GM12864 (cell line): ENCODE measurements around the gene MORN4.
"Not testable (repeated sequence)": the region's sequence is repeated elsewhere in the genome, so short reads cannot be mapped to it uniquely, and the experiment has no call there.

Experiments used
- DNase-seq: peaks from one replicate; pipeline ENCODE4 v3.0.0-alpha.2; 2011; ENCODE audit warnings: low read depth
- H3K4me3 ChIP-seq: 2 replicates; pipeline ENCODE4 v1.5.1; 2011; ENCODE audit warnings: mild to moderate bottlenecking, low read depth, low read length, control low read depth
- CTCF ChIP-seq: IDR thresholded peaks from 2 replicates; pipeline ENCODE4 v1.5.1; 2011; ENCODE audit warnings: low read depth, mild to moderate bottlenecking, moderate library complexity, low read length, control low read depth, inconsistent platforms; ENCODE audit errors: missing control alignments

MORN4 gene

GRCh38 chr10:97580421-97581367 is 52.6 kb downstream of the MORN4 start:
- DNase-seq = no peak
- TF ChIP-seq CTCF = no peak
- no peak overlapping the region for H3K4me3 ChIP-seq

- no peak overlapping the region for H3K4me3 ChIP-seq
- TF ChIP-seq CTCF = no peak
- DNase-seq = no peak
These were observed 55.0 kb downstream of the MORN4 start for GRCh38 chr10:97578171-97578844.

GRCh38 chr10:97577701-97578100 is 55.6 kb downstream of the MORN4 start:
- no peak for TF ChIP-seq CTCF
- no peak overlapping the region for H3K4me3 ChIP-seq
- no peak for DNase-seq

GRCh38 chr10:97576487-97576886 is 56.8 kb downstream of the MORN4 start:
- DNase-seq, H3K4me3 ChIP-seq: not testable (repeated sequence)

- no peak for DNase-seq
- no peak overlapping the region for H3K4me3 ChIP-seq
- no peak for TF ChIP-seq CTCF
These were observed 58.1 kb downstream of the MORN4 start for GRCh38 chr10:97575127-97575668.

GRCh38 chr10:97574374-97575126 is 58.8 kb downstream of the MORN4 start:
- no peak overlapping the region for H3K4me3 ChIP-seq
- no peak for TF ChIP-seq CTCF
- no peak for DNase-seq

- TF ChIP-seq CTCF = no peak
- no peak overlapping the region for H3K4me3 ChIP-seq
- no peak for DNase-seq
These were observed 59.6 kb downstream of the MORN4 start for GRCh38 chr10:97573672-97574071.
